GM19099 (cell line): Measurements from ENCODE around the gene FZD4.

Experiments
- POLR2A ChIP-seq: IDR thresholded peaks from 3 replicates; pipeline ENCODE4 v1.6.1; 2011; ENCODE audit warnings: low read depth; ENCODE audit not compliant: insufficient read length; ENCODE audit errors: extremely low read depth

Gene FZD4

GRCh38 chr11:86948733-86949132 is 6.5 kb downstream of the FZD4 start:
- no peak for TF ChIP-seq POLR2A

GRCh38 chr11:86947541-86947940 is 7.7 kb downstream of the FZD4 start:
- no peak for TF ChIP-seq POLR2A

GRCh38 chr11:86941871-86942599 is 13.2 kb downstream of the FZD4 start:
- no peak for TF ChIP-seq POLR2A

- no peak for TF ChIP-seq POLR2A
These were observed 13.9 kb downstream of the FZD4 start for GRCh38 chr11:86941077-86941870.

GRCh38 chr11:86940122-86940777 is 14.9 kb downstream of the FZD4 start:
- TF ChIP-seq POLR2A = no peak

GRCh38 chr11:86938900-86939880 is 16.0 kb downstream of the FZD4 start:
- TF ChIP-seq POLR2A = no peak

GRCh38 chr11:86938203-86938899 is 16.8 kb downstream of the FZD4 start:
- no peak for TF ChIP-seq POLR2A

- no peak for TF ChIP-seq POLR2A
These were observed 20.1 kb downstream of the FZD4 start for GRCh38 chr11:86934926-86935579.

- TF ChIP-seq POLR2A = no peak
These were observed 20.7 kb downstream of the FZD4 start for GRCh38 chr11:86934582-86934900.

GRCh38 chr11:86933891-86934581 is 21.2 kb downstream of the FZD4 start:
- TF ChIP-seq POLR2A = no peak

- TF ChIP-seq POLR2A = no peak
These were observed 22.0 kb downstream of the FZD4 start for GRCh38 chr11:86932924-86933875.

- TF ChIP-seq POLR2A = no peak
These were observed 23.0 kb downstream of the FZD4 start for GRCh38 chr11:86932259-86932585.
